ENCODE data around the gene FKRP. TPM values are rescaled to one million over a fixed set of nuclear protein-coding genes. Genes with fewer than 3 reads are reported as not detected.

Gene FKRP
- total and polyA plus RNA-seq, 2 donors (not counting 1 experiment from before 2014, with no cell fraction given), result 11.8 to 12.2 TPM

DNA sequence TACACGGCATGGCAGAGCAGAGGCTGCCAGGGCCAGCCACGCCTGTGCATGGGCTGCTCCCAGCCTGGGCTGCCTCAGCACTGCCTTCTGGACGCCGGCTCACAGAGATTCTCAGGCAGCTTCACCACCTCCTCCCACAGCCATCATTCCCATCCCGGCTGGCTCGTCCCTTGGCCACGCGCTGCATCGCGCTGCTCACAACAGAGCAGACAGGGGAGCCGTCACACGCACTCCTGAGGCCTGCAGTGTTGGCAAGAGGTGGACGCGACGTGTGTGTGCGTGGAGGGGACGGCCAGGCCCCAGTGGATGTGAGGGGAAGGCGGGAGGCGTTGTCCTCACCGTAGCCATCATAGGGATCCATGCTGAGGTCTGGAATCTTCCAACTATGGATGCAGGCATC, 21.4 kb upstream of the FKRP start:
- TF ChIP-seq CTCF (conservative IDR thresholded peaks at IDR 0.05 in 1 of 2, IDR thresholded peaks at IDR 0.05 in 1 of 2; ENCODE audit: low read depth in 1 of 2, low read length in 2 of 2), result no peak
- TF ChIP-seq EZH2 (IDR thresholded peaks at IDR 0.05; ENCODE audit: low read length, missing control alignments), result no peak
- no peaks in the 10 kb centered on the region for H3K27me3 ChIP-seq (ENCODE audit: control insufficient read depth, insufficient read depth, low read length)
- H3K4me2 ChIP-seq (ENCODE audit: extremely low read depth, insufficient read depth, low read length), result no peak overlapping the region
- no peaks in the 10 kb centered on the region for H4K20me1 ChIP-seq (ENCODE audit: control insufficient read depth, extremely low read depth, insufficient read depth, low read length)
- H3K36me3 ChIP-seq (ENCODE audit: control insufficient read depth, insufficient read depth, low read length), result peaks cover 56% of the 10 kb centered on the region
- H3K9me3 ChIP-seq (ENCODE audit: control insufficient read depth, insufficient read depth, low read depth, low read length), result no peaks in the 10 kb centered on the region
- no peak overlapping the region for H3K9ac ChIP-seq (ENCODE audit: insufficient read depth, low read length)
- H3K4me1 ChIP-seq (ENCODE audit: control insufficient read depth, extremely low read depth, insufficient read depth, low read length), result no peaks in the 10 kb centered on the region
- H2AFZ ChIP-seq (ENCODE audit: low read length), result no peak overlapping the region
- DNase-seq (ENCODE audit: low read depth in 2 of 2), result no peak
- no peak overlapping the region for H3K4me3 ChIP-seq (replicated peaks in 1 of 4; ENCODE audit: control extremely low read depth in 1 of 4, insufficient read depth in 1 of 4, low read depth in 3 of 4, low read length in 4 of 4)
- peaks cover 6% of the 10 kb centered on the region for H3K79me2 ChIP-seq (ENCODE audit: control insufficient read depth, insufficient read depth, low read length)
- no peak overlapping the region for H3K27ac ChIP-seq (ENCODE audit: insufficient read depth, low read length)

DNA sequence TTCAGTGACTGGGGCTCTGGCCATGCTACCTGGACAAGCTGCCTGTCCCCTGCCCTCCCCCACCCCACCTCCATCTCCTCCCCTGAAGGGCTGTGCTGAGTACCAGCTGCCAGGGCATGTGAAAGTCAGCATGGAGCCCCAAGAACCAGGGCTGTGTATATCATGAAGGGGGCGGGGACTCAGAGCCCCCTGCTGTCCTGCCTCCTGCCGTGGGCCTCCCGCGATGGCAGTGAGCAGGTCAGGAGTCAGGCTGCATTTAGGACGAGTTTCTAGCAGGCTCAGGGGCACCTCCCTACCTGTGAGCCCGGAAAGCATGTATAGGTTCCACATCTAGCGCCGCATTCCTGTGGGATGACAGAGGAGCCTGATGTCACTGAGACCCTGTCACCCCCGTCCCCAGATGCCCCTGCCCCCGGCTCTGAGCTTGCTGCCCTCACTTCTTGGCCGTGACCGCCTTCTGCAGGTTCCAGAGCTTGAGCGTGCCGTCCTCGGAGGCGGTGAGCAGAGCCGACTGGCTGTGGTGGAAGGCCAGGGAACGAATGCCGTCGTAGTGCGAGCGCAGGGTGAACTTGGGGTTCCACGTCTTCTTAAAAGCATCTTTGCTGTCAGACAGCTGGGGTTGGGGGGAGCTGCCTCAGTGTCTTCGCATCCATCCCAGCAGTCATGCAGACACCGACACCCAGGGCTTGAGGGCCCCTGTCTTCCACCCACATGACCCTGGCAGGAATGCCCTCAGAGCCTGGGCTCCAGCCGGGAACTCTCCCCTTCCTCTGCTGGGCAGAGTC, 20.6 kb upstream of the FKRP start:
- H2AFZ ChIP-seq (ENCODE audit: low read length), result no peak overlapping the region
- DNase-seq (ENCODE audit: low read depth in 2 of 2), result no peak
- no peaks in the 10 kb centered on the region for H3K4me1 ChIP-seq (ENCODE audit: control insufficient read depth, extremely low read depth, insufficient read depth, low read length)
- no peak overlapping the region for H3K9ac ChIP-seq (ENCODE audit: insufficient read depth, low read length)
- no peak overlapping the region for H3K27ac ChIP-seq (ENCODE audit: insufficient read depth, low read length)
- no peak overlapping the region for H3K4me3 ChIP-seq (replicated peaks in 1 of 4; ENCODE audit: control extremely low read depth in 1 of 4, insufficient read depth in 1 of 4, low read depth in 3 of 4, low read length in 4 of 4)
- H4K20me1 ChIP-seq (ENCODE audit: control insufficient read depth, extremely low read depth, insufficient read depth, low read length), result no peaks in the 10 kb centered on the region
- H3K36me3 ChIP-seq (ENCODE audit: control insufficient read depth, insufficient read depth, low read length), result peaks cover 60% of the 10 kb centered on the region
- no peaks in the 10 kb centered on the region for H3K27me3 ChIP-seq (ENCODE audit: control insufficient read depth, insufficient read depth, low read length)
- H3K4me2 ChIP-seq (ENCODE audit: extremely low read depth, insufficient read depth, low read length), result no peak overlapping the region
- H3K9me3 ChIP-seq (ENCODE audit: control insufficient read depth, insufficient read depth, low read depth, low read length), result no peaks in the 10 kb centered on the region
- H3K79me2 ChIP-seq (ENCODE audit: control insufficient read depth, insufficient read depth, low read length), result peaks cover 6% of the 10 kb centered on the region
- TF ChIP-seq CTCF (conservative IDR thresholded peaks at IDR 0.05 in 1 of 2, IDR thresholded peaks at IDR 0.05 in 1 of 2; ENCODE audit: low read depth in 1 of 2, low read length in 2 of 2) (no peak), EZH2 (IDR thresholded peaks at IDR 0.05; ENCODE audit: low read length, missing control alignments) (no peak)

- Histone ChIP-seq H4K20me1 (ENCODE audit: control insufficient read depth, extremely low read depth, insufficient read depth, low read length) (no peaks in the 10 kb centered on the region), H3K36me3 (ENCODE audit: control insufficient read depth, insufficient read depth, low read length) (peaks cover 59% of the 10 kb centered on the region), H3K4me3 (replicated peaks in 1 of 4; ENCODE audit: control extremely low read depth in 1 of 4, insufficient read depth in 1 of 4, low read depth in 3 of 4, low read length in 4 of 4) (no peak overlapping the region), H3K27me3 (ENCODE audit: control insufficient read depth, insufficient read depth, low read length) (no peaks in the 10 kb centered on the region), H3K4me1 (ENCODE audit: control insufficient read depth, extremely low read depth, insufficient read depth, low read length) (peaks cover 5% of the 10 kb centered on the region), H2AFZ (ENCODE audit: low read length) (no peak overlapping the region), H3K79me2 (ENCODE audit: control insufficient read depth, insufficient read depth, low read length) (peaks cover 9% of the 10 kb centered on the region), H3K9me3 (ENCODE audit: control insufficient read depth, insufficient read depth, low read depth, low read length) (no peaks in the 10 kb centered on the region), H3K4me2 (ENCODE audit: extremely low read depth, insufficient read depth, low read length) (no peak overlapping the region), H3K27ac (ENCODE audit: insufficient read depth, low read length) (no peak overlapping the region), H3K9ac (ENCODE audit: insufficient read depth, low read length) (no peak overlapping the region)
- TF ChIP-seq CTCF (conservative IDR thresholded peaks at IDR 0.05 in 1 of 2, IDR thresholded peaks at IDR 0.05 in 1 of 2; ENCODE audit: low read depth in 1 of 2, low read length in 2 of 2), result no peak
- no peak for TF ChIP-seq EZH2 (IDR thresholded peaks at IDR 0.05; ENCODE audit: low read length, missing control alignments)
- DNase-seq (ENCODE audit: low read depth in 2 of 2), result no peak
Observed at GRCh38 chr19:46725859-46726393, 19.9 kb upstream of the FKRP start.
